Gastrocnemius medialis (tissue), 4 donors: Measurements from ENCODE around the gene FAM236B. TPM values are rescaled to one million over a fixed set of nuclear protein-coding genes. Genes with fewer than 3 reads are reported as not detected.
"Not testable (repeated sequence)": the region's sequence is repeated elsewhere in the genome, so short reads cannot be mapped to it uniquely, and the experiment has no call there.

Experiments used
- ATAC-seq, 2 donors: fragments of 150-250 bp; one replicate each; pipeline ENCODE4 v1.9.1; 2016
- DNase-seq, 2 donors: peaks; one replicate each; pipeline ENCODE4 v3.0.0-alpha.2; 2019
- H3K27ac ChIP-seq, 4 donors: fragments of 200-600 bp; sonication (generic); 1 replicate in 1 of 4; 2 replicates in 3 of 4; pipeline ENCODE4 v1.5.1; 2016 to 2018; ENCODE audit warnings: mild to moderate bottlenecking in 2 of 4, moderate library complexity in 1 of 4
- H3K27me3 ChIP-seq, 3 donors: fragments of 200-600 bp; sonication (generic) in 2 of 3; 1 replicate in 1 of 3; 2 replicates in 2 of 3; pipeline versions ENCODE4 v1.5.1 to v1.6.0; 2016 to 2019; ENCODE audit warnings: mild to moderate bottlenecking in 1 of 3, moderate library complexity in 1 of 3
- H3K36me3 ChIP-seq, 2 donors: fragments of 200-600 bp; sonication (generic) in 1 of 2; one replicate each; pipeline ENCODE4 v1.5.1; 2017 to 2018
- H3K4me1 ChIP-seq, 2 donors: fragments of 200-600 bp; sonication (generic) in 1 of 2; one replicate each; pipeline ENCODE4 v1.5.1; 2016 to 2017; ENCODE audit warnings: mild to moderate bottlenecking in 2 of 2
- H3K4me3 ChIP-seq, 4 donors: fragments of 200-600 bp; sonication (generic) in 3 of 4; 1 replicate in 1 of 4; 2 replicates in 3 of 4; pipeline ENCODE4 v1.5.1; 2016 to 2019; ENCODE audit warnings: mild to moderate bottlenecking in 2 of 4
- H3K9me3 ChIP-seq, 3 donors: fragments of 200-600 bp; sonication (generic) in 2 of 3; 1 replicate in 1 of 3; 2 replicates in 2 of 3; pipeline ENCODE4 v1.5.1; 2016 to 2019
- POLR2A ChIP-seq, 2 donors: fragments of 450-650 bp; IDR thresholded peaks; one replicate each; pipeline ENCODE4 v1.6.1; 2017; ENCODE audit warnings: antibody characterized with exemption in 2 of 2, mild to moderate bottlenecking in 2 of 2, moderate library complexity in 2 of 2
- in situ Hi-C, 4 donors: fragments of 200-750 bp; cut with MboI; loops; one replicate each; pipeline versions ENCODE4 v1.15.0 to v1.8.0; 2017; ENCODE audit warnings: low sequenced_read_pairs in 4 of 4
- intact Hi-C: fragments of 100-400 bp; cut with DNase I; formaldehyde crosslinking; loops from one replicate; pipeline ENCODE4 v1.15.1; 2023; ENCODE audit warnings: low total_unique reads
- total RNA-seq, 4 donors: library from RNA; depleted of rRNA; stranded (reverse); fragments of >200 nt; gene quantifications; one replicate each; pipeline versions ENCODE4 v1.1.0 to v1.2.3, GENCODE V29; 2016
- TF ChIP-seq, protein P1 (sequence below), 5 experiments: fragments of 450-650 bp in 3 of 5; fragments of 200-600 bp in 2 of 5; sonication (generic) in 2 of 5; IDR thresholded peaks in 4 of 5; conservative IDR thresholded peaks in 1 of 5; 1 replicate in 4 of 5; 2 replicates in 1 of 5; pipeline ENCODE4 v1.5.1; 2016 to 2019; ENCODE audit warnings: antibody characterized with exemption in 5 of 5, mild to moderate bottlenecking in 3 of 5, moderate library complexity in 3 of 5

FAM236B gene
- total RNA-seq, 4 donors from 2014 or later, result not detected

DNA sequence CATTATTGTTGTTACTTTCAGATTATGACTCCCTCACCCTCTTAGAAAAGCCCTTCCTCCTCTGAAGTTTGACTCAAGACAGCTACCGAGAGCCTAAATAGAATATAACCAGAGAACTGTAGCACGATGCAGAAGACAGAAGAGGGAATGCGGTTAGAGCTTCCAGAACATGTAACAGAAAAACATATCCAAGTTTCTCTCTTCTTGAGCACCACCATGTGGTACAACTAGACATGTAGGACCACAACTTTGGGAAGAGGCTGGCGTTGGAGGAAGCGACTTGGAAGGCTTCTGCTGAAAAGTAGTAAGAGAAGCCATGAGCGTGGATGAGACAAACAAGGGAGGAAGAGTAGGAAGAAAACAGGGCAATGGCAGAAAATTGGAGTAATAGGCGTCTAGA lies 36.9 kb downstream of the FAM236B start:
- H3K36me3 ChIP-seq, H3K4me3 ChIP-seq, DNase-seq, intact Hi-C loops, H3K27ac ChIP-seq, H3K4me1 ChIP-seq, in situ Hi-C loops, H3K27me3 ChIP-seq, H3K9me3 ChIP-seq: not testable (repeated sequence)
- peak; percentile 66 to 78 for ATAC-seq

DNA sequence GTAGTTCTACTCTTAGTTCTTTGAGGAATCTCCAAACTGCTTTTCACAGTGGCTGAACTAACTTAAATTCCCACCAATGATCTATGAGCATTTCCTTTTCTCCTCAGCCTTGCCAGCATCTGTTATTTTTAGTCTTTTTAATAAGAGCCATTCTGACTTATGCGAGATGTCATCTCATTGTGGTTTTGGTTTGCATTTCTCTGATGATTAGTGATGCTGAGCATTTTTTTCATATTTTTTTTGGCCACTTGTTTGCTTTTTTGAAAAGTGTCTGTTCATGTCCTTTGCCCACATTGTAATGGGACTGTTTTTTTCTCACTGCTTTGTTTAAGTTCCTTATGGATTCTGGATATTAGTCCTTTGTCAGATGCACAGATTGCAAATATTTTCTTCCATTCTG lies 46.9 kb downstream of the FAM236B start:
- TF ChIP-seq, protein P1, sequence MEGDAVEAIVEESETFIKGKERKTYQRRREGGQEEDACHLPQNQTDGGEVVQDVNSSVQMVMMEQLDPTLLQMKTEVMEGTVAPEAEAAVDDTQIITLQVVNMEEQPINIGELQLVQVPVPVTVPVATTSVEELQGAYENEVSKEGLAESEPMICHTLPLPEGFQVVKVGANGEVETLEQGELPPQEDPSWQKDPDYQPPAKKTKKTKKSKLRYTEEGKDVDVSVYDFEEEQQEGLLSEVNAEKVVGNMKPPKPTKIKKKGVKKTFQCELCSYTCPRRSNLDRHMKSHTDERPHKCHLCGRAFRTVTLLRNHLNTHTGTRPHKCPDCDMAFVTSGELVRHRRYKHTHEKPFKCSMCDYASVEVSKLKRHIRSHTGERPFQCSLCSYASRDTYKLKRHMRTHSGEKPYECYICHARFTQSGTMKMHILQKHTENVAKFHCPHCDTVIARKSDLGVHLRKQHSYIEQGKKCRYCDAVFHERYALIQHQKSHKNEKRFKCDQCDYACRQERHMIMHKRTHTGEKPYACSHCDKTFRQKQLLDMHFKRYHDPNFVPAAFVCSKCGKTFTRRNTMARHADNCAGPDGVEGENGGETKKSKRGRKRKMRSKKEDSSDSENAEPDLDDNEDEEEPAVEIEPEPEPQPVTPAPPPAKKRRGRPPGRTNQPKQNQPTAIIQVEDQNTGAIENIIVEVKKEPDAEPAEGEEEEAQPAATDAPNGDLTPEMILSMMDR (IDR thresholded peaks at IDR 0.05 in 4 of 5, conservative IDR thresholded peaks at IDR 0.05 in 1 of 5), result no peak
- TF ChIP-seq POLR2A (IDR thresholded peaks at IDR 0.05), result no peak
- in situ Hi-C loops (no loop called here), intact Hi-C loops (no loop called here)
- DNase-seq (no peak), ATAC-seq (no peak)
- Histone ChIP-seq H3K36me3 (no peaks in the 10 kb centered on the region), H3K4me1 (no peaks in the 10 kb centered on the region), H3K9me3 (no peaks in the 10 kb centered on the region), H3K27me3 (peaks cover 0 to 3% (median 0%) of the 10 kb centered on the region in 3 donors), H3K4me3 (no peak overlapping the region), H3K27ac (no peak overlapping the region)

DNA sequence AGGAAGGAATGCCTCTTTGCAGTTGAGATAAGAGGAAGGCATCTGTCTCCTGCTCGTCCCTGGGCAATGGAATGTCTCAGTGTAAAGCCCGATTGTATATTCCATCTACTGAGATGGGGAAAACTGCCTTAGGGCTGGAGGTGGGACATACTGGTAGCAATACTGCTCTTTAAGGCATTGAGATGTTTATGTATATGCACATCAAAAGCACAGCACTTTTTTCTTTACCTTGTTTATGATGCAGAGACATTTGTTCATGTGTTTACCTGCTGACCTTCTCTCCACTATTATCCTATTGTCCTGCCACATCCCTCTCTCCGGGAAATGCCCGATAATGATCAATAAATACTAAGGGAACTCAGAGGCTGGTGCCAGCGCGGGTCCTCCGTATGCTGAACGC lies 48.8 kb downstream of the FAM236B start:
- in situ Hi-C loops, ATAC-seq: not testable (repeated sequence)

More for the DNA sequence above, 48.8 kb downstream of the FAM236B start:
- H3K4me3 ChIP-seq, H3K27ac ChIP-seq, H3K9me3 ChIP-seq, H3K36me3 ChIP-seq, H3K27me3 ChIP-seq, H3K4me1 ChIP-seq, intact Hi-C loops, DNase-seq: not testable (repeated sequence)

Other genes starting within 250 kb of the FAM236B start
- 10 to 100 TPM in 3 of 4 donors, 1 to 10 TPM in 1; 9.0 to 18.1 (median 14.2) TPM for gene HDAC8, start 209.8 kb downstream of the FAM236B start, total RNA-seq
- 100 to 1,000 TPM in 2 of 4 donors, 10 to 100 TPM in 2; 33.5 to 176 (median 107) TPM for gene PHKA1, start 68.4 kb downstream of the FAM236B start, total RNA-seq
- gene DMRTC1B, start 5.8 kb downstream of the FAM236B start, total RNA-seq, result not detected
- not detected for gene FAM236D, start 25.6 kb upstream of the FAM236B start, total RNA-seq
- gene FAM236C, start 130.0 kb upstream of the FAM236B start, total RNA-seq, result not detected
- not detected for gene FAM236A, start 155.5 kb upstream of the FAM236B start, total RNA-seq
- not detected for gene DMRTC1, start 161.2 kb upstream of the FAM236B start, total RNA-seq
- gene PABPC1L2B, start 220.3 kb upstream of the FAM236B start, total RNA-seq, result not detected